OCI-LY1 (cell line): ENCODE results near the gene UNC13D.

ENCODE experiments used
- H2AFZ ChIP-seq: fragments of 200-600 bp; sonication (generic), shearing (Covaris generic); 2 replicates; pipeline ENCODE4 v1.6.0; 2014; ENCODE audit warnings: antibody characterized with exemption, mild to moderate bottlenecking, low read length
- H3F3A ChIP-seq: fragments of 200-600 bp; sonication (generic), shearing (Covaris generic); 2 replicates; pipeline ENCODE4 v1.6.0; 2014; ENCODE audit warnings: mild to moderate bottlenecking, antibody characterized with exemption, low read length, moderate library complexity; ENCODE audit not compliant: insufficient read depth
- H3K27ac ChIP-seq: fragments of 200-600 bp; sonication (generic); 2 replicates; pipeline ENCODE4 v1.5.1; 2014; ENCODE audit warnings: low read length, mixed run types, mild to moderate bottlenecking, low read depth; ENCODE audit not compliant: poor library complexity, severe bottlenecking
- H3K27me3 ChIP-seq: fragments of 200-600 bp; sonication (generic); 2 replicates; pipeline ENCODE4 v1.6.0; 2014; ENCODE audit warnings: antibody characterized with exemption, mild to moderate bottlenecking, low read length, moderate library complexity; ENCODE audit not compliant: insufficient read depth
- H3K36me3 ChIP-seq: fragments of 200-600 bp; sonication (generic); 2 replicates; pipeline ENCODE4 v1.6.1; 2014; ENCODE audit warnings: mild to moderate bottlenecking, antibody characterized with exemption, low read length, moderate library complexity, mixed read lengths; ENCODE audit not compliant: insufficient read depth
- H3K4me1 ChIP-seq: fragments of 200-600 bp; sonication (generic); 2 replicates; pipeline ENCODE4 v1.5.1; 2014; ENCODE audit warnings: mild to moderate bottlenecking, low read length, moderate library complexity; ENCODE audit not compliant: insufficient read depth, severe bottlenecking
- H3K4me2 ChIP-seq: fragments of 200-600 bp; sonication (generic), shearing (Covaris generic); 2 replicates; pipeline ENCODE4 v1.6.1; 2014; ENCODE audit warnings: low read length
- H3K4me3 ChIP-seq: fragments of 200-600 bp; sonication (generic); 2 replicates; pipeline ENCODE4 v1.5.1; 2014; ENCODE audit warnings: low read length, low read depth, mild to moderate bottlenecking, mixed read lengths; ENCODE audit not compliant: poor library complexity, severe bottlenecking
- H3K79me2 ChIP-seq: fragments of 200-600 bp; shearing (Covaris generic); 2 replicates; pipeline ENCODE4 v1.6.1; 2016; ENCODE audit warnings: mixed run types, low read length, mixed read lengths; ENCODE audit not compliant: insufficient read depth
- H3K9ac ChIP-seq: fragments of 200-600 bp; sonication (generic), shearing (Covaris generic); 2 replicates; pipeline ENCODE4 v1.6.1; 2014; ENCODE audit warnings: mild to moderate bottlenecking, low read length, mixed read lengths
- H3K9me2 ChIP-seq: fragments of 200-600 bp; sonication (generic), shearing (Covaris generic); 2 replicates; pipeline ENCODE4 v1.6.1; 2014; ENCODE audit warnings: low read depth, mild to moderate bottlenecking, low read length, mixed read lengths
- H3K9me3 ChIP-seq: fragments of 200-600 bp; shearing (Covaris generic); 2 replicates; pipeline ENCODE4 v1.6.1; 2014; ENCODE audit warnings: low read length, mixed read lengths
- H4K20me1 ChIP-seq: fragments of 200-600 bp; sonication (generic), shearing (Covaris generic); 2 replicates; pipeline ENCODE4 v1.6.0; 2016; ENCODE audit warnings: mild to moderate bottlenecking, low read length; ENCODE audit not compliant: insufficient read depth
- CTCF ChIP-seq: fragments of 200-600 bp; sonication (generic), shearing (Covaris generic); IDR thresholded peaks from 2 replicates; pipeline ENCODE4 v1.5.1; 2017; ENCODE audit warnings: mild to moderate bottlenecking, antibody characterized with exemption, low read length, moderate library complexity, mixed read lengths
- EZH2 ChIP-seq: fragments of 200-600 bp; sonication (generic), shearing (Covaris generic); IDR thresholded peaks from 2 replicates; pipeline ENCODE4 v1.8.0; 2017; ENCODE audit warnings: borderline replicate concordance, mixed run types, mild to moderate bottlenecking, antibody characterized with exemption, low read length, moderate library complexity, mixed read lengths

UNC13D gene

GRCh38 chr17:75820094-75821080 is 23.8 kb downstream of the UNC13D start:
- Histone ChIP-seq H3K36me3 (peaks cover 94% of the 10 kb centered on the region), H3K9ac (no peak overlapping the region), H3K9me2 (no peaks in the 10 kb centered on the region), H3K9me3 (no peaks in the 10 kb centered on the region), H3K4me3 (no peak overlapping the region), H3K4me2 (no peak overlapping the region), H3K27me3 (no peaks in the 10 kb centered on the region), H4K20me1 (no peaks in the 10 kb centered on the region), H3F3A (no peaks in the 10 kb centered on the region), H2AFZ (no peak overlapping the region), H3K4me1 (peaks cover 12% of the 10 kb centered on the region), H3K27ac (no peak overlapping the region), H3K79me2 (no peaks in the 10 kb centered on the region)
- TF ChIP-seq CTCF = no peak
- TF ChIP-seq EZH2 = no peak

GRCh38 chr17:75819678-75820077 is 24.5 kb downstream of the UNC13D start:
- H3K36me3 ChIP-seq = peaks cover 94% of the 10 kb centered on the region
- H3K4me2 ChIP-seq = no peak overlapping the region
- no peaks in the 10 kb centered on the region for H3K27me3 ChIP-seq
- H4K20me1 ChIP-seq = no peaks in the 10 kb centered on the region
- no peaks in the 10 kb centered on the region for H3K79me2 ChIP-seq
- no peak overlapping the region for H3K4me3 ChIP-seq
- TF ChIP-seq CTCF (no peak), EZH2 (no peak)
- H3F3A ChIP-seq = no peaks in the 10 kb centered on the region
- no peak overlapping the region for H3K9ac ChIP-seq
- no peak overlapping the region for H2AFZ ChIP-seq
- peaks cover 12% of the 10 kb centered on the region for H3K4me1 ChIP-seq
- H3K9me3 ChIP-seq = no peaks in the 10 kb centered on the region
- no peaks in the 10 kb centered on the region for H3K9me2 ChIP-seq
- H3K27ac ChIP-seq = no peak overlapping the region

GRCh38 chr17:75819116-75819515 is 25.1 kb downstream of the UNC13D start:
- H3F3A ChIP-seq = no peaks in the 10 kb centered on the region
- peaks cover 94% of the 10 kb centered on the region for H3K36me3 ChIP-seq
- TF ChIP-seq CTCF (no peak), EZH2 (no peak)
- no peak overlapping the region for H3K4me3 ChIP-seq
- peaks cover 12% of the 10 kb centered on the region for H3K4me1 ChIP-seq
- no peak overlapping the region for H3K27ac ChIP-seq
- H3K9me3 ChIP-seq = no peaks in the 10 kb centered on the region
- H3K27me3 ChIP-seq = no peaks in the 10 kb centered on the region
- no peaks in the 10 kb centered on the region for H3K9me2 ChIP-seq
- H3K9ac ChIP-seq = no peak overlapping the region
- H4K20me1 ChIP-seq = no peaks in the 10 kb centered on the region
- no peak overlapping the region for H2AFZ ChIP-seq
- H3K4me2 ChIP-seq = no peak overlapping the region
- no peaks in the 10 kb centered on the region for H3K79me2 ChIP-seq
